Inflammatory macrophage treated with lipopolysaccharide for 1 hour (primary cell): Measurements from ENCODE around the gene PRSS1.

ENCODE experiments used
- DNase-seq, 2 donors: peaks; one replicate each; pipeline ENCODE4 v3.0.0-alpha.2; 2020 to 2022

Gene PRSS1

GRCh38 chr7:142796501-142797390 lies 47.5 kb downstream of the PRSS1 start:
- no peak for DNase-seq

GRCh38 chr7:142797391-142798377 lies 48.4 kb downstream of the PRSS1 start:
- no peak for DNase-seq

DNA sequence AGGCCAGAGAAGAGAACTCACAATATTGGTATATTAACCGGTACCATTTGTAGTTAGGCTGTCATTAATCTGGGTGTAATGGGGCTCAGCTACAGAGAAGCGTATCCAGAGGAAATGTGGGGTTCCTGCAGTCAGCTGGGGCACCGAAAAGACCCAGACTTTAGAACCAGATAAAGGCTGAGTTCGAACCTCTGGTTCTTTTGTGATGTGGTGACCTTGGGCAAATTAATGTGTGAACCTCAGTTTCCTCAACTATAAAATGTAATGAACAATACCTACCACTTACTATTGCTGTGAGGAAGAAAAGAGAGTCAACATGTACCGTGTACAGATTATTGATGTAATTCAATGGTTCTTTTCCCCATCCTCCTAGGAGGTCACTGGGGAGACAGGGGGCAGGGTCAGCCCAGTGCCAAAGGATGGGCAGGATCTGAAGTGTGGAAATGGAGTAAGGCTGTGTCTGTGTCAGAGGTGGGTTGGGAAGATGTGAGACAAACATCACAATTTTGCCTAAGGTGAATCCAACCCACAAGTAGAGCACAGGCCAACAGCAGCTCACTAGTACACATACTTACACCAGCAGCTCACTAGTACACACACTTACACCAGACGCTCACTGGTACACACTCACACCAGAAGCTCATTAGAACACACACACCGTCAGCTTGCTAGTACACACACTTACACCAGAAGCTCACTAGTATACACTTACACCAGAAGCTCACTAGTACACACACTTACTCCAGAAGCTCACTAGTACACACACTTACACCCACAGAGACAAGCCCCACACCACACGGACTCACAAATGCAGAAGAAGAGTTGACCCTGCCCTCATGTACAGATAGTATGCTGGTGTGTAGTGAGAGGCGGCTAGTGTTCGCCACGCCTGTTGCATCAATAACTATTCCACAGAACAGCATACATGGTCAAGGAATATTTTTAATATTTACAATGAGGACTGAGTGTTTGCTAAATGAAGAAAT lies 49.5 kb downstream of the PRSS1 start:
- no peak for DNase-seq

DNA sequence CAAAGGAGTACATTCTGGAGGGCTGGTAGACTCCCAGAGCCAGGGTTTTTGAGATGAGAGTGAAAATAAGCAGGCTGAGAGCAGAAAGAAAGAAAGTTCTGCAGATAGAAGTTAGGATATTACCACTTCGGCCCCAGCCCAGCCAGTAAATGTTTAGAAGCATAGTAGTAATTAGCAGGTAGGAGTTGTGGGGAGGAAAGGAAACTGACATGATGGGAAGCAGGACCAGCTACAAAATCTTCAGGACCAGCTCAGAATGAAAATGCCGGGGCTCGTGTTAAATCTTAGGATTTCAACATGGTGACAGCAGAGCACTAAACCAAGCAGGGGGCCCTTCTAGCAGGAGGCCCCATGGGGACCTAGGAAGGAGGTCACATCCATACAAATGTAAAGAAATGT lies 50.2 kb downstream of the PRSS1 start:
- DNase-seq, result no peak

DNA sequence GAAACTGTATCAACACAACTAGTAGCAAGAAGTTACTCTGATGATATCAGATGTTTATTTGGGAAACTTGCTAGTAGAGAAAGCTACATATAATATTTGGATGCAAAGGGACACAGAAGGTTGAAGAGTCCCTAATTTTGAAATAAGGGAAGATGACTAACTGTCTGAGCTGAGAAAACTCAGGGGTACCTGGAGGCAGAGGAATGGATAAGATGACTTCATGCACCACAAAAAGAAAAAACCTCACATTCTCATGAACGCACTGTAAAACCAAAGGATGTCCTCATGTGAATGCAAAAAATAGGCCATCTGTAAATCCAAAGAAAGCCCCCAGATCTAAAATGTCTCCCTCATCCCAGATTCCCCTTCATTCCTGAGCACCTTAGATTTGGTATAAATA lies 50.8 kb downstream of the PRSS1 start:
- DNase-seq, result no peak

DNA sequence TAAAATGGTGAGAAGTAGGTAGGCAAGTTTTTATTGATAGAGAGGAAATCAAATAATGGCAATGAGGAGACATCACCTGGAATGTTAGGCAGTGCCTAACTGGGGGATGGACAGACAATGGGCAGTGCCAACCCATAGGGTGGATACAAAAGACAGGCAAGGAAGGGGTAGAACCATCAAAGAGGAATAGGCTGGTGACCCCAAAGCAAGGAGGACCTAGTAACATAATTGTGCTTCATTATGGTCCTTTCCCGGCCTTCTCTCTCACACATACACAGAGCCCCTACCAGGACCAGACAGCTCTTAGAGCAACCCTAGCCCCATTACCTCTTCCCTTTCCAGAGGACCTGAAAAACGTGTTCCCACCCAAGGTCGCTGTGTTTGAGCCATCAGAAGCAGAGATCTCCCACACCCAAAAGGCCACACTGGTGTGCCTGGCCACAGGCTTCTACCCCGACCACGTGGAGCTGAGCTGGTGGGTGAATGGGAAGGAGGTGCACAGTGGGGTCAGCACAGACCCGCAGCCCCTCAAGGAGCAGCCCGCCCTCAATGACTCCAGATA lies 51.5 kb downstream of the PRSS1 start:
- DNase-seq, result no peak

- no peak for DNase-seq
Measured at GRCh38 chr7:142801601-142802295, 52.5 kb downstream of the PRSS1 start.

GRCh38 chr7:142802301-142802700 lies 53.0 kb downstream of the PRSS1 start:
- no peak for DNase-seq
